Frontal cortex (tissue), 4 donors: ENCODE results near the gene SPATC1L. TPM values are rescaled to one million over a fixed set of nuclear protein-coding genes. Genes with fewer than 3 reads are reported as not detected.

Experiments
- DNase-seq, 2 donors: peaks; one replicate each; pipeline ENCODE4 v3.0.0; 2012; ENCODE audit warnings: low spot score in 2 of 2
- FAIRE-seq: peaks from 2 replicates; lab custom pipeline; 2012; peaks lifted over from hg19 to GRCh38; lab: Jason Lieb, UNC
- total RNA-seq: library from RNA; depleted of rRNA; stranded (reverse); fragments of >200 nt; gene quantifications from one replicate; pipeline ENCODE4 v1.2.3, GENCODE V29; 2014
- donor health status: control.
- donor health status: control.
- donor health status: control.

The SPATC1L gene
- total RNA-seq, 1 donor from 2014 or later = 4.9 TPM

- DNase-seq (no peak), FAIRE-seq (no peak)
Measured at GRCh38 chr21:46125846-46126301, 58.4 kb downstream of the SPATC1L start.

- FAIRE-seq (no peak), DNase-seq (no peak)
Measured at GRCh38 chr21:46124926-46125845, 59.1 kb downstream of the SPATC1L start.

DNA sequence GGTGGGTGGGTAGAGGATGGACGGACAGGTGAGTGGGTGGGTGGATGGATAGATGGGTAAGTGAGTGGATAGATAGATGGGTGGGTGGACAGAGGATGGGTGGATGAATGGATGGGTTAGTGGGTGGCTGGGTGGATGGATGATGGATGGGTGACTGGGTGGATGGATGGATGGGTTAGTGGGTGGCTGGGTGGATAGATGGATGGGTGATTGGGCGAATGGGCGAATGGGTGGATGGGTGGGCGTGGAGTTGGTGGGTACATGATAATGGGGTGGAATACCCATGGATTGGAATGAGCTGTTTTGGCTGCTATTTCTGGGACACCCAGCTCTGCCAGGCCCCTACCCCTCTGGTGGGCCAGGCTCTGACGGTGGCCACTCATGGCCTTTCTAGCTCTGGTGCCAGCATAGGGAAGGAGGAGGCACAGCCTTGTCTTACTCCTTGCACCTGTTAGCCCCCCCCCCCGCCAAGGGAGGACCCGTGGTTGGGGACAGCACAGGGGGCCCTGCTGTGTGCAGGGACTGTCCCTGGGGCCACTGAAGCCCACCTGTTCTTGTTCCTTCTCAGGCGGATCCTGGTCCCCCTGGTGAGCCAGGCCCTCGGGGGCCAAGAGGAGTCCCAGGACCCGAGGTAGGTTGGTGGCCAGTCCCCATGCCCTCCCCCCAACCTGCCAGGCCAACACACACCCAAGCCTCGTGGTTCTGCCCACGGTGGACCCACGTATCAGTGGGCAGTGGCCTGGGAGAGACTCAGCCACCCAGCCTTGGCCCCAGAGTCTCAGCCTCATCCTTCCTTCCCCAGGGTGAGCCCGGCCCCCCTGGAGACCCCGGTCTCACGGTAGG is 60.0 kb downstream of the SPATC1L start:
- FAIRE-seq = no peak
- DNase-seq = no peak

- FAIRE-seq (no peak), DNase-seq (no peak)
Measured at GRCh38 chr21:46122758-46123683, 61.2 kb downstream of the SPATC1L start.

DNA sequence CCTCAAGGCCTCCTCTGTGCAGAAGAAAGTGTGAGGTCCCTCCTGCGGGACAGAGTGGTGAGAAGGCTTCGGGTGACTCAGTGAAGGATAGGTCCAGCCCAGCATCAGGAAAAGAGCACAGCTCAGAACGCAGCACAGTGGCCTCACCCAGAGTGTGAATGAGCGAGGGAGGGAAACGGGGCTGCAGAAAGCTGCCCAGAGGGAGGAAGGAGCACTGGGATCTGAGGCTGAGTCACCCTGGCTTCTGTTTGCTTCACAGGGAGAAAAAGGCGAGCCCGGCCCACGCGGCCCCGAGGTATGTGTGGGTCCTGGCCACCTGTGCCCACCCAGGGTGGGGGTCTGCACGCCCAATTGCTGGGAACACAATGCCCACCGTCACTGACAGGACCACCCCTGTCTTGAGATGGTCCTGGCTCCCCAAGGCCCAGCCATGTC is 62.0 kb downstream of the SPATC1L start:
- FAIRE-seq (no peak), DNase-seq (no peak)

DNA sequence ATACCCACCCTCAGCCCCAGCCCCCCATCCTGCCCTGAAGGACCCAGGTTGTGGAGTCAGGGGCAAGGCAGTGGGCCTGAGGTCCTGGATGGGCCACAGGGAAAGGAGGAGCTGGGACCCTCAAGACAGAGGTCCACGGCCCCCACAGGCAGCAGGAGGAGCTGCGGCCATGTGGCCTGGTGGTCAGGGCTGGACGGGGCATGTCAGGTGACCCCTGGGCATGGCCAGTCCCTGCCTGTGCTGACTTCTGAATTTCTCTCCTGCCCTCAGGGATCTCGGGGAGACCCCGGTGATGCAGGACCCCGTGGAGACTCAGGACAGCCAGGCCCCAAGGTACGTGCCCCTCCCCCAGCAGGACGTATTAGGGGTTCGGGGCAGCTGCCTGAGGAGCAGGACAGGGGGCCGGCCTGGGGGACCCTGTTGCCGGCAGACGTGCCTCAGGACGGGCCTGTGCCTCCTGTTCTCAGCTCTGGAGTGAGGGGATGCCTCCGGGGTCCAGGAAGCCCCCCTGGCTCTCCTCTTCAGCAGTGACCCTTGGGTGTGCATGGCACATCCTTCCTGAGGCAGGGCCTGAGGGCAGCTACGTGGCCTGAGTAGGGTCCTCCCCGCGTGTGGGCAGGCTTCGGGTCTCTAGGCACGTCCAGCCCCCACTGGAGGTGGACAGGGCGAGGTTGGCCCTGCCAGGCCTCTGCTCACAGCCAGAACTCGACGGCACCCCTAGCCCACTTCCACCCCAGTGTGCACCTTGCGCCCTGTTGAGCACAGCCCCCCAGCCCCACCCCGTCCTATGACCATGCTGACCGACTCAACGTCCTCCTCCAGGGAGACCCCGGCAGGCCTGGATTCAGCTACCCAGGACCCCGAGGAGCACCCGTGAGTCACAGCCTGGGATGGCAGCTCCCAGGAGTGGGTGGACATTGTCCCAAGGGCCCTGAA is 62.7 kb downstream of the SPATC1L start:
- FAIRE-seq = no peak
- no peak for DNase-seq

DNA sequence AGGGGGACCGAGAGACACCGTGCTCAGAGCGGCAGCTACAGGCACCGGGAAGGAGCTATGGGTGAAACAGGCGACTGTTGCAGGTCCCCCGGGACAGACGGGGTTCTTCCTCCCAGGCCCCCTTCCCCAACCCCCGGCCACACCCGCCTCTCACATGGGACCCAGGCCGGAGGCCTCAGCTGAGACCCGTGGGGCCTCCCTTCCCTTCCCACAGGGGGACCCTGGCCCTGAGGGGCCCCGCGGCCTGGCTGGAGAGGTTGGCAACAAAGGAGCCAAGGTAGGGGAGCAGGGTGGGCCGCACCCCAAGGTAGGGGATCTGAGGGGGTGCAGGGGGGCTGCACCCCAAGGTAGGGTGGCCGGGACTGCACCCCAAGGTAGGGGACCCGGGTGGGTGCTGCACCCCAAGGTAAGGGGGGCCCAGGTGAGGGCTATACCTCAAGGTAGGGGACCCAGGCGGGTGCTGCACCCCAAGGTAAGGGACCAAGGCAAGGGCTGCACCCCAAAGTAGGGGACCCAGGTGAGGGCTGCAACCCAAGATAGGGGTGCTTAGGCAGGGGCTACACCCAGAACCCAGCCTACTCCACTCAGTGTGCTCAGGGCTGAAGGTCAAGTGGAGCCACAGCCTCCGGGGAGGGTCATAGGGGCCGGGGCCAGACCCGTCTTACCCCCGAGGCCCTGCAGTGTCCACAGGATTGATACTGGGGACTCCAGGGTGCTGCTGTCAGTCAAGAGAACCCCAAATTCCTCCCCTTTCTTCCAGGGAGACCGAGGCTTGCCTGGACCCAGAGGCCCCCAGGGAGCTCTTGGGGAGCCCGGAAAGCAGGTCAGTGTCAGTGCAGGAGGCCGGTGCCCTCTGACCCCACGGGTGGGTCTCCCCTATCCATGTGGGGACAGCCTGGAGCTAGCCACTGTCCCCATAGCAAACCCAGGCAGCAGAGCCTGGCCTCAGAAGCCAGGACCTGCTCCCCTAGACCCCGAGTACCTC is 63.7 kb downstream of the SPATC1L start:
- FAIRE-seq (no peak), DNase-seq (no peak)

DNA sequence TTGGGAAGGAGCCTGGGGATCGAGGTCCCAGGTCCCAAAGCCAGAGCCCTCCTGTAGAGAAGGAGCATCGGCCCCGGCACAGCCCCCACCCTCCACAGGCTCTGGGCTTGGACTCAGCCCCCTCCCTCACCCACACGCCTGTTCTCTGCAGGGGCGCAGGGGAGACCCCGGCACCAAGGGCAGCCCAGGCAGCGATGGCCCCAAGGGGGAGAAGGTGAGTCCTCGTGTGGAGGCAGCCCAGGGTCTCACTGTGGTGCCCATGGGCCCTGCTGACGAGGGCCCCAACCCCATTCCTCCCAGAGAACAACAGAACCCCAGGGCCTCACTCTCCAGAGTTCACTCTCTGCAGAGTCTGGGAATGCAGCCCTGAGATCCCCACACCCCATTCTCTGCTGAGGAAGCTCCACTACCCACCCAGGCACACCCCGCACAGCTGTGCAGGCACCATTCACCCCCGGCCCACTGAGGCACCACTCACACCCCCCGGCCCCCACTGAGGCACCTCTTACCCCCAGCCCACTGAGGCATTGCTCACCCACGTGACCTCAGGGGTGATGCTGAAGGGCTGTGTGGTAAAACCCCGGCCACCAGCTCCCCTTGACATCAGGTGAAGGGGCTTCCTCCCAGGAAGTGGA is 64.5 kb downstream of the SPATC1L start:
- no peak for FAIRE-seq
- DNase-seq = no peak

- FAIRE-seq = no peak
Measured at GRCh38 chr21:46119144-46119636, 65.1 kb downstream of the SPATC1L start.

GRCh38 chr21:46118316-46119143 is 65.7 kb downstream of the SPATC1L start:
- FAIRE-seq (no peak), DNase-seq (no peak)

More at GRCh38 chr21:46119144-46119636, 65.1 kb downstream of the SPATC1L start:
- no peak for DNase-seq

- DNase-seq (no peak), FAIRE-seq (no peak)
Measured at GRCh38 chr21:46117586-46118315, 66.5 kb downstream of the SPATC1L start.

DNA sequence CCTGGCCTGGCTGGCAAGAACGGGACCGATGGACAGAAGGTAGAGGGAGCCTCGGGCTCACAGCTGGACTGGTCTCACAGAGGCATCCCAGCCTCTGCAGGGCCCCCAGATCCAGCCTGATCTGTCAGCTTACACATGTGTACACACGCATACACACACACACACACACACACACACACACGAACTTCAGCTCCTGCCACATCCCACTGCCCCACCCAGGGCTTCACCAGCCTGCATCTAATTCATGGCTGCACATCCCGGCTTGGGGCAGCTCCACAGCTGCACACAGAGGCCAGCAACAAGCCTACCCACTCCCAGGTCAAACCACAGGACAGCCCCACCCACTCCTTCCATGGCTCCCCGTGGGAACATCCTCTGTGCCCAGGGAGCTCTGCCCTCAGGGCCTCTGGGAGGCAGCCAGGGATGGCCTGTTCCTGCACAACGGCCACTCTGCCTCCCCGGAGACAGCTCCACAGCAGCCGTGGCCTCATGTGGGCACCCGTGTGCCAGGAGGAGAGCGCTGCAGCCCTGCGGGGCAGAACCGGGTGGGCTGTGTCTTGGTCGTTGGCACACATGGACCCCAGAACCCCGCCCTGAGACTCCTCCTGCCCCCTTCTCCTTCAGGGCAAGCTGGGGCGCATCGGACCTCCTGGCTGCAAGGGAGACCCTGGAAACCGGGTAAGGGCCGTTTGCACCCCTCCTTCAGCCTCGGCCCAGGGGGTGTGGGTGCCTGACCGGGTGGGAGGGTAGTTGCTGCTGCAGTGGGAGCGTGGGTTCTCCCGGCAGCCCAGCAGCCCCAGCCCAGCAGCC is 67.3 kb downstream of the SPATC1L start:
- DNase-seq = no peak
- FAIRE-seq = no peak

- DNase-seq (no peak), FAIRE-seq (no peak)
Measured at GRCh38 chr21:46116189-46116775, 68.0 kb downstream of the SPATC1L start.
